Stimulated activated CD4-positive, alpha-beta T cell treated with anti-CD3 and anti-CD28 coated beads, Interleukin-4, amount 100 ng/mL, for 48 hours (primary cell): ENCODE data around the gene RNF213.

Source experiments
- DNase-seq, 2 donors: peaks; one replicate each; pipeline ENCODE4 v3.0.0-alpha.2; 2020; ENCODE audit warnings: low read depth in 2 of 2

Gene RNF213

GRCh38 chr17:80367503-80367902, 106.9 kb downstream of the RNF213 start:
- DNase-seq = no peak

DNA sequence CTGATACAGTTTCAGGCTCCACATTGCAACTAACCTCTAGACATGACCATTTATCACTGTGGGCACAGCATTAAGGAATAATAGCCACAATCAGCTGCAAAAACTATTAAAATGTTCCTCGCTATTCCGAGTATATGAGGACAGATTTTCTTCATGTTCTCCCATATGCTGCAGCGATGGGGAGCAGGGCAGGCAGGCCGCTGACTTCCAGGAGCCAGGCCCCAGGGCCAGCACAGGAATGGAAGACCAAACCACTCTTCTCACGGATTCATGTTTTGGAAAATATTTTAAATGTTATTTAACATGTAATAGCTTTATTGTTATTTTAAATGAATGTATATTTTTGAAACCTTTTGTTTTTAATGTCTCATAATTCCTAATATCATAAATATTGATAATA, 110.5 kb downstream of the RNF213 start:
- DNase-seq = no peak

GRCh38 chr17:80372456-80372855, 111.8 kb downstream of the RNF213 start:
- DNase-seq = no peak

GRCh38 chr17:80372922-80373570, 112.4 kb downstream of the RNF213 start:
- no peak for DNase-seq

DNA sequence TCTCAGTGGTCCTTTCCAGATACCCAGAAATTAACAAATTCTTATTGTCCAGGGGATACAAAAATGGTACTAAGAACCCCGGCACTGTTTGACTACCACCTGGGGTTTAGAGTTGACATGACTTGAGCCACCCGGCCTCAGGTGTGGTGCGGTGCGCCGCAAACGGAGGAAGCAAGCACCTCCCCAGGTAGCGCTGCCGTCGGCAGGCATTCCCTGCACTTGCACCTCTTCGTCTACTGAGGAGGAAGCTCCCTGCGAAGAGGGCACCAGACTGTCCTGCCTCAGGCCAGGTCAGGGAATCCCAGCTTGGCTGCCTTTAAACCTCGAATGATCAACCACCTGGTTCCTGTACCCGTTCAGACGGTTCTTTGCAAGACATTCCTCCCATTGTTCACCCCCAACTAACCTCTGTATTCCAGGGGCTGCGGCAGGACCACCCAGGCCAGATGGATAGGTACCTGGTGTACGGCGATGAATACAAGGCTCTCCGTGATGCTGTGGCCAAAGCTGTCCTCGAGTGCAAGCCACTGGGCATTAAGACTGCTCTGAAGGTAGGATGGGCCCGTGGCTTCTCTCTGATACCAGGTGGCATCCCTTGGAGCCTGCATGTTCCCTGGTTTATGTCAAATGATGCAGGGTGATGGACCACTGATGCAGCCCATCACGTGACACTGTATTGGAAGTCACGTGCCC, 113.5 kb downstream of the RNF213 start:
- DNase-seq = no peak

GRCh38 chr17:80374732-80375585, 114.3 kb downstream of the RNF213 start:
- DNase-seq = no peak

GRCh38 chr17:80376531-80376930, 115.9 kb downstream of the RNF213 start:
- no peak for DNase-seq

DNA sequence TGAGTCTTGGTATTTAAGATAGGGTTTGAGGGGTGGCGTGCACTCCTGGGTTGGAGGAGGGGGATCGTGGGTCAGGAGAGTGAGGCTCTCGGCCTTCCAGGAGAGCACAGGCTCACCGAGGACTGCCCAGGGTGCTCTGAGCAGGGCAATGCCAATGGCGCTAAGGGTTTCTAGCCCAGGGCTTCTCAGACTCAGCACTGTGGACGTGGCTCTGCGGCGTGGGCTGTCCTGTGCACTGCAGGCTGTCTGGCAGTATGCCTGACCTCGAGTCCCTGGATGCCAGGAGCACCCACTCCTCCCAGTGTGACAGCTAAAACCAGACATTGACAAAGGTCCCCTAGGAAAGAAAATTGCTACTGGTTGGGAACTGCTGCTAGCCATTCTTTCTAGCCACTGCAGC, 117.1 kb downstream of the RNF213 start:
- no peak for DNase-seq

GRCh38 chr17:80379348-80379747, 118.7 kb downstream of the RNF213 start:
- no peak for DNase-seq

DNA sequence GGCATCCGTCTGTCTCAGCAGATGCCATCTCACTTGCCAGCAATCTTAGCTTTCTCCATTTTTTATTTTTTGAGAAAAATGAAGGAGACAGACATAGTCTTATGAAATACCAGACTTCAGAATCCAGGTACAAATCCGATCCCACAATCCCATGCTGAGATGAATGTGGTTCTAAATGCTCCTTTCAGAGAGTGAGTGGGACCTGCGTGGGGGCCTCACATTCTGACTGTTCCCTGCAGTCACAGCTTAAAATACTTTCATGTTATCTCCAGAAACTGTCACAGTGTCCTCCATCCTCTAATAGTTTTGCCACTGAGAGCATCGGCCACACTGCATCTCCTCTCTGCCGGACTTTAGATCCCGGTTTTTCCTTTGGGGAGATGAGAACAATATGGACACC, 119.4 kb downstream of the RNF213 start:
- no peak for DNase-seq

- no peak for DNase-seq
These were observed 119.9 kb downstream of the RNF213 start for GRCh38 chr17:80380555-80381002.

DNA sequence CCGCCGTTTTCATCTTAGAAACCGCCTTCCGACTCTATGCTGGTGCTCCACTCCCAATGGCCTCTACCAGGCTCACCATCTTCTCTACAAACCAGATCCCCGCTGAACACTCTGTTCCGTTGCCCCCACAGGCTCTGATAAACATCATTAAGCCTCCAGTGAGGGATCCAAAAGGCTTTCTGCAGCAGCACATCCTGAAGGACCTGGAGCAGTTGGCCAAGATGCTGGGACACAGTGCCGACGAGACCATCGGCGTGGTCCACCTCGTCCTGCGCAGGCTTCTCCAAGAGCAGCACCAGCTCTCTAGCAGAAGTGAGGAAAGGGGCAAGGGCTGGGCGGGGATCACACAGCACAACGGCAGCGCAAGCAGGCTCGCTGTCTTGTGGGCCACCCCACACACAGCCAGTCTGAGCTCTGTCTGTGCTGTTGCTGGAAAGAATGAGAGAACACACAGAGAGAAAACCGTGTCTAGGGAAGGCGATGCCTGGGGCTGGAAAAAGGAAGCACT, 120.8 kb downstream of the RNF213 start:
- DNase-seq = no peak

- no peak for DNase-seq
These were observed 121.8 kb downstream of the RNF213 start for GRCh38 chr17:80382446-80382845.

GRCh38 chr17:80382956-80383355, 122.3 kb downstream of the RNF213 start:
- DNase-seq = no peak

- DNase-seq = no peak
These were observed 123.7 kb downstream of the RNF213 start for GRCh38 chr17:80384078-80384960.

- no peak for DNase-seq
These were observed 124.4 kb downstream of the RNF213 start for GRCh38 chr17:80385046-80385445.

DNA sequence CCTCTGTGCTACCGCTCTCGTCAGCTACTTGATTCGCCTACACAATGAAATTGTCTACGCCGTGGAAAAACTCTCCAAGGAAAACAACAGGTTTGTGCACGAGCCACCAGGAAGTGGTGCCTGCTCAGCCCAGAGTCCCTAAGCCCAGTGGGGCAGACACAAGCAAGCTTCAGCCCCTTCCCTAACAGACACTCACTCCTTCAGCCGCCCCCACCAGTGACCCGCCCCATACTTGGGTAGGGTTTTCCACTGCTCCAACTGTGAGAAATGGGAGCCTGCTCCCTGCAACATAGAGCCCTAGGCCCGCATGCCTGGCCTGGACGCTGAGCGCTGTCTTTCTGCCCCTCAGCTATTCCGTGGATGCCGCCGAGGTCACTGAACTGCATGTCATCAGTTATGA, 125.7 kb downstream of the RNF213 start:
- no peak for DNase-seq

GRCh38 chr17:80387071-80387470, 126.4 kb downstream of the RNF213 start:
- no peak for DNase-seq

DNA sequence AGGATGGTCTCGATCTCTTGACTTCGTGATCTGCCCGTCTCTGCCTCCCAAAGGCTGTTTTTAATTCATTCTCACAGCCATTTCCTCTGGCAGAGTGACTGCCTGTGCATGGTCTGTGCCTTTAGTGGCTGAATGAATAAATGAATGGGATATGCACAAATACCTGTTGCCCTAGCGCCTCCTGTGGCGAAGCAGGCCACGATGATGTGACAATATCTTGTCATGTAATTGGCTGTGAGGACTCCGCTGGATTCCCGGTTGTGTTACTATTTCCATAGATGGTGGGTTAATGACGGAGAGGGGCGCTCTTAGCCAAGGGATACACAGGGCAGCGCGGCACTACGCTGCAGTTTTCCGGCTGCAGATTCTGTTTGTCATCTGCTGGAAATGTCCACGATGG, 127.5 kb downstream of the RNF213 start:
- no peak for DNase-seq

DNA sequence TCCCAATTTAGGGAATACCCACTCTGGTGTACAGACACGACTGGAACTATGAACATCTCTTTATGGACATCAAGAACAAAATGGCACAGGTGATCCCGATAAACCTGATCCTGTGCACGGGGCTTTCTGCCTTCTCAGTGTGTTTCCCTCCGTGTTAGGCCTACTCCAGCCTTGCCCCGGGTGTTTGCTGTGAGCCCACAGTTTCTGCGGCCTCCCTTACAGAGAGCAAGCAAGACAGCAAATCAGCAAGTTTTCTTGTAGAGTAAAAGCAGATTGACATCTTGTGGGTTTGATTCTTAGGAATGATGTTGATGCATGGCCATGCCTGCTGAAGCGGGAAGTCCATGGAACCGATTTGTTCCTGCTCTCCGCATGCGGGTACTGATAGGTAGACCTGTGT, 127.9 kb downstream of the RNF213 start:
- no peak for DNase-seq
